Frontal cortex (tissue), 4 donors: ENCODE measurements around the gene ZNF107. TPM values are rescaled to one million over a fixed set of nuclear protein-coding genes. Genes with fewer than 3 reads are reported as not detected.
"Not testable (repeated sequence)": the region's sequence is repeated elsewhere in the genome, so short reads cannot be mapped to it uniquely, and the experiment has no call there.

ENCODE experiments used
- DNase-seq, 2 donors: peaks; one replicate each; pipeline ENCODE4 v3.0.0; 2012; ENCODE audit warnings: low spot score in 2 of 2
- FAIRE-seq: peaks from 2 replicates; lab custom pipeline; 2012; peaks lifted over from hg19 to GRCh38; lab: Jason Lieb, UNC
- total RNA-seq: library from RNA; depleted of rRNA; stranded (reverse); fragments of >200 nt; gene quantifications from one replicate; pipeline ENCODE4 v1.2.3, GENCODE V29; 2014
- donor health status: control.
- donor health status: control.
- donor health status: control.

Gene ZNF107
- total RNA-seq, 1 donor from 2014 or later: 11.0 TPM

- no peak for DNase-seq
- FAIRE-seq: no peak
Observed at GRCh38 chr7:64642046-64642445, 23.9 kb upstream of the ZNF107 start.

DNA sequence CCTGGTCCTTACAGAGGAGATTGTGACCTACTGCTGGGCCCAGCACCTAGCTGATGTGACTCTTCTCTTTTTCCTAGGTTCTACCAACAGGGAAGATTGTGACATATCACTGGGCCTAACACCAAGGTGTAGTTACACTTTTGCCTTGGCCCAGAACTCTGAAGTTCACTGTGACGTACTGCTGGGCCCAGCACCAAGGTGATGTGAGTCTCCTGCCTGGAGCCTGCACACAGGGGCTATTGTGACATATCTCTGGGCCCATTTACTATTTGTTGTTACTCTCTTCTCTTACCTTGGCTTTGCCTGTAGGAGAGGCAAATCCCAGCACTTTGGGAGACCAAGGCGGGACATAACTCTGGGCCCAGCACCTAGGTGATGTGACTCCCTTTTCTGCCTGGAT, 23.1 kb upstream of the ZNF107 start:
- DNase-seq (no peak), FAIRE-seq (no peak)

DNA sequence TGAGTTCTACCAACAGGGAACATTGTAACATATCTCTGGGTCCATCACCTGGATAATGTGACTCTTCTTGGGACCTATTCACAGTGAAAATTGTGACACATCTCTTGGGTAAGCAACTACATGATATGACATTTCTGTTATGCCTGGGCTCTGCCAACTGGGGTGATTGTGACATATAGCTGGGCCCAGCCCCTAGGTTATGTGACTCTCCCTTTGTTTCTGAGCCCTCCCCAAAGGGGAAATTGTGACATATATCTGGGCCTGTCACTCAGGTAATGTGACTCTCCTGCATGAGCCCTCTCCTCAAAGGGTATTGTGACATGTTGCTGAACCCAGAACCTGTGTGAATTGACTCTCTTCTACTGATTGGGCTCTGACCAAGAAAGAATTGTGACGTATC, 22.4 kb upstream of the ZNF107 start:
- FAIRE-seq: no peak
- DNase-seq: no peak

GRCh38 chr7:64651203-64651602, 14.7 kb upstream of the ZNF107 start:
- DNase-seq (no peak), FAIRE-seq (no peak)

GRCh38 chr7:64651632-64652165, 14.2 kb upstream of the ZNF107 start:
- no peak for FAIRE-seq
- no peak for DNase-seq

DNA sequence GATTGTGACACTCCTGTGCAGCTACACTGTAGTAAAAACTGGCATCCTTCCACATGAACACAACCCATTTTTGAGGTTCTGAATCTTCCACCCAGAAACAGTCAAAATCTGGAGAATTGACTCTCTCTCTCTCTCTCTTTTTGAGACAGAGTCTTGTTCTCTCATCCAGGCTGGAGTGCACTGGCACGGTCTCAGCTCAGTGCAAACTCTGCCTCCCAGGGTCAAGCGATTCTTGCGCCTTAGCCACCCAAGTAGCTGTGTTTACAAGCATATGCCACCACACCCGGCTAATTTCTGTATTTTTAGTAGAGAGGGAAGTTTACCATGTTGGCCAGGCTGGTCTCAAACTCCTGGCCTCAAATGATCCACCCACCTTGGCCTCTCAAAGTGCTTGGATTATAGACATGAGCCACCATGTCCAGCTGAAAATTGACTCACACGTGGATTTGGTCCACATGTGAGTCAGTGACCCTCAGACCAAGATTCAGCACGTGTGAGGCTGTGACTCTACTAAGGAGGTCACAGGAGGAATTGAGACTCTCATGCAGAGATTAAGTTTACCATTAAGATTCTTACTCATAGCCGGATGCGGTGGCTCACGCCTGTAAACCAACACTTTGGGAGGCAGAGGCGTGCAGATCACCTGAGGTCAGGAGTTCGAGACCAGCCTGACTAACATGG, 12.1 kb upstream of the ZNF107 start:
- DNase-seq: no peak
- no peak for FAIRE-seq

- FAIRE-seq: no peak
- DNase-seq: no peak
Observed at GRCh38 chr7:64654796-64655548, 11.0 kb upstream of the ZNF107 start.

- DNase-seq: no peak
- FAIRE-seq: no peak
Observed at GRCh38 chr7:64655811-64656210, 10.1 kb upstream of the ZNF107 start.

GRCh38 chr7:64656489-64656888, 9.4 kb upstream of the ZNF107 start:
- no peak for FAIRE-seq

DNA sequence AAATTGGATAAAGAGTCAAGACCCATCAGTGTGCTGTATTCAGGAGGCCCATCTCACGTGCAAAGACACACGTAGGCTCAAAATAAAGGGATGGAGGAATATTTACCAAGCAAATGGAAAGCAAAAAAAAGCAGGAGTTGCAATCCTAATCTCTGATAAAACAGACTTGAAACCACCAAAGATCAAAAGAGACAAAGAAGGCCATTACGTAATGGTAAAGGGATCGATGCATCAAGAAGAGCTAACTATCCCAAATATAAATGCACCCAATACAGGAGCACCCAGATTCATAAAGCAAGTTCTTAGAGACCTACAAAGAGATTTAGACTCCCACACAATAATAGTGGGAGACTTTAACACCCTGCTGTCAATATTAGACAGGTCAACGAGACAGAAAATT, 3.8 kb upstream of the ZNF107 start:
- FAIRE-seq, DNase-seq: not testable (repeated sequence)

More at GRCh38 chr7:64656489-64656888, 9.4 kb upstream of the ZNF107 start:
- no peak for DNase-seq

DNA sequence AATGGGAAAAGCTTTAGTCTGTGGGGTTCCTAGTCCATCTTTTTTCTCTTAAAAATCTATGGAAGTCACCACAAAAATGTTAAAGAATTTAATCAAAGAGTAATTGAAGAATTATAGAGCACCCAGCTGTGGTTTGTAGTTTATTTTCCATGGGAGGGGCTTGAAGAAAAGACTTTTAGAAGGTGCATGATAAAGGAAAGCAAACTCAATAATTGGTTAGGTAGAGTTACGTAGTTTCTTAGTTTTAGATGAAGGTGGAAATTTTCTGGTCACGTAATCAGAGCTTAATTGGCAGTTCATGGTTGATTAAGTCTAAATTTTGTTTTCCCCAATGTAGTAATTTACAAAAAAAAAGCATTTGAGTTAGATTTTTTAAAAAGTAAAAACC, 724 bp downstream of the ZNF107 start:
- no peak for FAIRE-seq
- no peak for DNase-seq

DNA sequence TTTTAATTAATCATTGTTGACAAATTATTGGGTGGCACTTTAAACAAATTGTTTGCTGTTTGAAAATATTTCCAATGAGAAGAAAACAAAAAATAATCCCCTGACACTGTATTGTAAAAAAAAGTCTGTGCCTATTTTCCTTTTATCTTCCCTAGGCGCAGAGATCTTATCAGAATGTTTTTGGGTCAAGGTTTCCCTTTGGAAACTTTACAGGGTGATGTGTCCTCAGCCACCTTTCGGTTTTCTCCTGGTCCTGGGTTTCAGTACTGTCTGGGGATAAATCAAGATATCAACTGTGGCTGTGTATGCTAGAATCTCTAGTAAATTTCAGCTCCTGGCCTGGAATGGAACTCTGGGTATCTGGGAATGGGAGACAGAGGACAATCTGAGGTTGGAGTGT, 1.4 kb downstream of the ZNF107 start:
- FAIRE-seq (no peak), DNase-seq (no peak)

DNA sequence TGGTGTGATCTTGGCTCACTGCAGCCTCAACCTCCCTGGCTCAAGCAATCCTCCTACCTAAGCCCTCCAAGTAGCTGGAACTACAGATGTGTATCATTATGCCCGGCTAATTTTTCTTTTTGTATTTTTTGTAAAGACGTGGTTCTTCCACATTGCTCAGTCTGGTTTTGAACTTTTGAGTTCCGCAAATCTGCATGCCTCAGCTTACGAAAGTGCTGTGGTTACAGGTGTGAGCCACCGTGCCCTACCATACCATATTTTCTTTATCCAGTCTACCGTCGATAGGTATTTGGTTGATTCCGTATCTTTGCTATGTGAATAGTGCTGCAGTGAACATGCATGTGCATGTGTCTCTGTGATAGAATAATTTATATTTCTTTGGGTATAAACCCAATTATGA, 6.5 kb downstream of the ZNF107 start:
- no peak for DNase-seq
- no peak for FAIRE-seq

- FAIRE-seq: no peak
- DNase-seq: no peak
Observed at GRCh38 chr7:64685091-64685490, 19.2 kb downstream of the ZNF107 start.

GRCh38 chr7:64685741-64686140, 19.8 kb downstream of the ZNF107 start:
- DNase-seq (no peak), FAIRE-seq (no peak)

- no peak for FAIRE-seq
- no peak for DNase-seq
Observed at GRCh38 chr7:64686493-64687184, 20.7 kb downstream of the ZNF107 start.

DNA sequence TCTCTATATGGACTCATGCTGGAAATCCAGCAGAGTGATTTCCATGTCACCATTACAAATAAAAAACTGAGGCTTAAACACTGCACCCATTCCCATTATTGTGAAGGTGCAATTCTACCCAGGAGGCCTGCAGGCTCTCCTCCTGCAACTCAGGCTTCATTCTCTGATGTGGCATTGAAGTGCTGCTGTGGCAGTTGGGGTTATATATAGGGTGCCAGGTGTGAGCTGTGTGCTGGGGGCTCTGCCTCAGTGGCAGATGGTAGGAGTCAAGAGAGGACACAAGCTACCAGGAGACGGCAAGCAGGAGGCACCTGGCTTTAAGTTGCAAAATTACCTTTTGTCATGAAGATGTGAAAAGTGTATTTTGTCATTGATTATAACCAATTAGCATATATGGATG, 21.3 kb downstream of the ZNF107 start:
- DNase-seq (no peak), FAIRE-seq (no peak)

DNA sequence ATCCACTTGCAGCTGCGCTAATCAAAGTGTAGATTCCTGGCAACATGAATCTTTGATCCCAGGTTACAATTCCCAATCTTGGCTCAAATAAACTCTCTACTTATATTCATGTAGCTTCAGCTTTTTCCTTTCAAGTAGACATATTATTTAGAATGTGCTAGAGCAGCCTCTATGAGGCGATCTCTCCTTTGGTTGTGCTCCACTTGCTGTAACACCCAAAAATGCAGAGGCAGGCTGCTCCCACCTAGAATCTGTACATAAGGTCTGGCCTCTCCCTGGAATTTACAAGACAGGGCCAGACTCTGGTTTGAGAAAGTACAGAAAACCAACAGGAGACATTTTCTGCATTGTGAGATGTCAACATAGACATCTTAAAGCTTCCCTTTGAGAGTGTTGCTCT, 23.1 kb downstream of the ZNF107 start:
- FAIRE-seq (no peak), DNase-seq (no peak)

GRCh38 chr7:64691831-64692230, 25.9 kb downstream of the ZNF107 start:
- DNase-seq (no peak), FAIRE-seq (no peak)

- FAIRE-seq, DNase-seq: not testable (repeated sequence)
Observed at GRCh38 chr7:64697863-64698262, 31.9 kb downstream of the ZNF107 start.
